Mucosa of descending colon (tissue), 3 donors: ENCODE data around the gene SLC1A2. TPM values are rescaled to one million over a fixed set of nuclear protein-coding genes. Genes with fewer than 3 reads are reported as not detected.

Experiments
- ATAC-seq: fragments of 200-7000 bp; cut with Tn5 transposase; one replicate; pipeline ENCODE4 v1.9.1; 2020; ENCODE audit warnings: mild to moderate bottlenecking, moderate library complexity
- DNase-seq, 3 donors: peaks; one replicate each; pipeline ENCODE4 v3.0.0-alpha.2; 2020
- H3K36me3 ChIP-seq: fragments of 200-600 bp; one replicate; pipeline ENCODE4 v1.8.0; 2021; ENCODE audit warnings: low read depth, mild to moderate bottlenecking
- H3K4me1 ChIP-seq: fragments of 200-600 bp; one replicate; pipeline ENCODE4 v1.8.0; 2021; ENCODE audit warnings: low read depth, mild to moderate bottlenecking
- H3K4me3 ChIP-seq: fragments of 200-600 bp; one replicate; pipeline ENCODE4 v1.8.0; 2021; ENCODE audit warnings: mild to moderate bottlenecking
- H3K9me3 ChIP-seq: fragments of 200-600 bp; one replicate; pipeline ENCODE4 v1.8.0; 2021; ENCODE audit warnings: mild to moderate bottlenecking
- CTCF ChIP-seq: fragments of 200-600 bp; IDR thresholded peaks from one replicate; pipeline ENCODE4 v1.8.0; 2022; ENCODE audit warnings: antibody characterized with exemption, mild to moderate bottlenecking
- intact Hi-C, 2 donors: fragments of 100-400 bp; cut with DNase I in 1 of 2; cut with micrococcal nuclease in 1 of 2; formaldehyde crosslinking; loops; one replicate each; pipeline versions ENCODE4 v1.11.0 to v1.11.1; 2022; cut with DNase I, micrococcal nuclease
- total RNA-seq, 3 donors: library from RNA; stranded (reverse); fragmentation: NEBNext Ultra II Directional in 2 of 3; extraction: Animal tissue kit (Norgen Biotek cat#: 25700) in 2 of 3; gene quantifications; one replicate each; pipeline versions ENCODE4 v1.2.1 to v1.2.4, GENCODE V29; 2021 to 2023
- donor health status: DM: no; HTN: no; CAD: no; lungs with moderate emphysema.
- donor health status: DM: no; HTN: no; CAD: no.
- donor health status: DM: no; HTN: yes; CAD: no.

The SLC1A2 gene
- total RNA-seq, 3 donors from 2014 or later: 0.12 to 1.1 (median 0.32) TPM

GRCh38 chr11:35276396-35277145 is 142.8 kb downstream of the SLC1A2 start:
- no peak for DNase-seq
- no peak overlapping the region for H3K4me3 ChIP-seq
- H3K9me3 ChIP-seq: no peaks in the 10 kb centered on the region

GRCh38 chr11:35275786-35276170 is 143.6 kb downstream of the SLC1A2 start:
- H3K36me3 ChIP-seq: no peaks in the 10 kb centered on the region
- peaks cover 4% of the 10 kb centered on the region for H3K4me1 ChIP-seq
- DNase-seq (no peak), ATAC-seq (no peak)
- intact Hi-C loops: no loop called here
- H3K9me3 ChIP-seq: no peaks in the 10 kb centered on the region
- TF ChIP-seq CTCF: no peak
- H3K4me3 ChIP-seq: no peak overlapping the region

More at GRCh38 chr11:35276396-35277145, 142.8 kb downstream of the SLC1A2 start:
- Histone ChIP-seq H3K4me1 (peaks cover 4% of the 10 kb centered on the region), H3K36me3 (no peaks in the 10 kb centered on the region)
- ATAC-seq: peak; percentile 22
- no peak for TF ChIP-seq CTCF
- intact Hi-C loops: no loop called here

GRCh38 chr11:35274909-35275785 is 144.2 kb downstream of the SLC1A2 start:
- TF ChIP-seq CTCF: no peak
- Histone ChIP-seq H3K9me3 (no peaks in the 10 kb centered on the region), H3K4me1 (peaks cover 4% of the 10 kb centered on the region), H3K4me3 (no peak overlapping the region), H3K36me3 (no peaks in the 10 kb centered on the region)
- intact Hi-C loops: no loop called here
- ATAC-seq: peak; percentile 83
- DNase-seq: peak; percentile 52 to 66 (median 57)

GRCh38 chr11:35272391-35272902 is 146.9 kb downstream of the SLC1A2 start:
- intact Hi-C loops: no loop called here
- Histone ChIP-seq H3K36me3 (no peaks in the 10 kb centered on the region), H3K4me1 (peaks cover 4% of the 10 kb centered on the region), H3K9me3 (no peaks in the 10 kb centered on the region), H3K4me3 (no peak overlapping the region)
- no peak for TF ChIP-seq CTCF
- peak in 1 of 3 donors; percentile 21 for DNase-seq
- peak; percentile 37 for ATAC-seq

- Histone ChIP-seq H3K4me3 (no peak overlapping the region), H3K4me1 (peaks cover 4% of the 10 kb centered on the region), H3K9me3 (no peaks in the 10 kb centered on the region), H3K36me3 (no peaks in the 10 kb centered on the region)
- ATAC-seq (no peak), DNase-seq (no peak)
- intact Hi-C loops: no loop called here
- no peak for TF ChIP-seq CTCF
Measured at GRCh38 chr11:35271031-35271430, 148.3 kb downstream of the SLC1A2 start.
